GM12891 (cell line): Measurements from ENCODE around the gene TMEM174.

Experiments used
- DNase-seq: peaks from one replicate; pipeline ENCODE4 v3.0.0; 2011; ENCODE audit warnings: low spot score; ENCODE audit not compliant: insufficient read length
- FAIRE-seq: peaks from 2 replicates; lab custom pipeline; 2011; peaks lifted over from hg19 to GRCh38; lab: Jason Lieb, UNC
- PAX5 ChIP-seq: IDR thresholded peaks from 2 replicates; pipeline ENCODE4 v1.6.1; 2011; ENCODE audit warnings: low read length, moderate library complexity, mild to moderate bottlenecking; ENCODE audit not compliant: insufficient read depth, severe bottlenecking
- POLR2A ChIP-seq: IDR thresholded peaks from 2 replicates; pipeline ENCODE4 v1.6.1; 2011; ENCODE audit warnings: low read depth, low read length, control low read depth
- POLR2AphosphoS5 ChIP-seq: IDR thresholded peaks from 2 replicates; pipeline ENCODE4 v1.6.1; 2011; ENCODE audit warnings: low read depth, low read length, control low read depth
- POU2F2 ChIP-seq: IDR thresholded peaks from 2 replicates; pipeline ENCODE4 v1.6.1; 2011; ENCODE audit warnings: low read depth, mild to moderate bottlenecking, control low read depth, low read length, moderate library complexity
- SPI1 ChIP-seq: IDR thresholded peaks from 2 replicates; pipeline ENCODE4 v1.6.1; 2011; ENCODE audit warnings: low read depth, low read length, control low read depth
- TAF1 ChIP-seq: IDR thresholded peaks from 2 replicates; pipeline ENCODE4 v1.6.1; 2011; ENCODE audit warnings: low read depth, low read length, control low read depth

The TMEM174 gene

GRCh38 chr5:73151766-73152410 is 21.1 kb upstream of the TMEM174 start:
- FAIRE-seq, result no peak
- TF ChIP-seq TAF1, result no peak
- TF ChIP-seq POLR2AphosphoS5, result no peak
- no peak for TF ChIP-seq POU2F2
- no peak for TF ChIP-seq SPI1
- no peak for TF ChIP-seq POLR2A

GRCh38 chr5:73152411-73153388 is 20.3 kb upstream of the TMEM174 start:
- FAIRE-seq, result no peak
- TF ChIP-seq POLR2A (no peak), PAX5 (no peak), POLR2AphosphoS5 (no peak), POU2F2 (no peak), TAF1 (no peak)
- no peak for DNase-seq

More at GRCh38 chr5:73151766-73152410, 21.1 kb upstream of the TMEM174 start:
- DNase-seq, result no peak

- DNase-seq (no peak), FAIRE-seq (no peak)
- TF ChIP-seq POU2F2, result no peak
- TF ChIP-seq PAX5, result no peak
- no peak for TF ChIP-seq POLR2A
- TF ChIP-seq POLR2AphosphoS5, result no peak
- TF ChIP-seq SPI1, result no peak
Observed at GRCh38 chr5:73153513-73153912, 19.5 kb upstream of the TMEM174 start.

- DNase-seq, result no peak
- TF ChIP-seq PAX5, result no peak
- TF ChIP-seq SPI1, result no peak
- no peak for TF ChIP-seq POLR2AphosphoS5
- TF ChIP-seq POLR2A, result no peak
- TF ChIP-seq TAF1, result no peak
- no peak for TF ChIP-seq POU2F2
- no peak for FAIRE-seq
Observed at GRCh38 chr5:73154208-73155006, 18.6 kb upstream of the TMEM174 start.

GRCh38 chr5:73155271-73156222 is 17.4 kb upstream of the TMEM174 start:
- no peak for TF ChIP-seq POLR2A
- TF ChIP-seq SPI1, result no peak
- TF ChIP-seq PAX5, result no peak
- no peak for TF ChIP-seq POLR2AphosphoS5
- TF ChIP-seq TAF1, result no peak
- TF ChIP-seq POU2F2, result no peak
- no peak for FAIRE-seq
- no peak for DNase-seq

- no peak for FAIRE-seq
- no peak for DNase-seq
- TF ChIP-seq PAX5 (no peak), POU2F2 (no peak), TAF1 (no peak), POLR2A (no peak), POLR2AphosphoS5 (no peak), SPI1 (no peak)
Observed at GRCh38 chr5:73157414-73158303, 15.3 kb upstream of the TMEM174 start.

GRCh38 chr5:73158313-73158712 is 14.7 kb upstream of the TMEM174 start:
- DNase-seq (no peak), FAIRE-seq (no peak)
- TF ChIP-seq SPI1, result no peak
- no peak for TF ChIP-seq TAF1
- TF ChIP-seq POLR2A, result no peak
- TF ChIP-seq POU2F2, result no peak
- no peak for TF ChIP-seq POLR2AphosphoS5
- TF ChIP-seq PAX5, result no peak

GRCh38 chr5:73160239-73160671 is 12.7 kb upstream of the TMEM174 start:
- TF ChIP-seq SPI1, result peak; percentile 67
- TF ChIP-seq TAF1, result no peak
- no peak for FAIRE-seq
- no peak for DNase-seq

- TF ChIP-seq POLR2A, result no peak
- DNase-seq, result no peak
- no peak for FAIRE-seq
Observed at GRCh38 chr5:73170522-73170921, 2.5 kb upstream of the TMEM174 start.
